Activated CD8-positive, alpha-beta memory T cell treated with anti-CD3 and anti-CD28 coated beads, Interleukin-2, amount 50 U/mL, for 24 hours (primary cell): ENCODE results near the gene RPL27.
A peak's percentile ranks its signal among the peaks of the same experiment; 100 is the strongest.

Source experiments
- DNase-seq: peaks from one replicate; pipeline ENCODE4 v3.0.0-alpha.2; 2020; ENCODE audit errors: extremely low read depth

Gene RPL27

DNA sequence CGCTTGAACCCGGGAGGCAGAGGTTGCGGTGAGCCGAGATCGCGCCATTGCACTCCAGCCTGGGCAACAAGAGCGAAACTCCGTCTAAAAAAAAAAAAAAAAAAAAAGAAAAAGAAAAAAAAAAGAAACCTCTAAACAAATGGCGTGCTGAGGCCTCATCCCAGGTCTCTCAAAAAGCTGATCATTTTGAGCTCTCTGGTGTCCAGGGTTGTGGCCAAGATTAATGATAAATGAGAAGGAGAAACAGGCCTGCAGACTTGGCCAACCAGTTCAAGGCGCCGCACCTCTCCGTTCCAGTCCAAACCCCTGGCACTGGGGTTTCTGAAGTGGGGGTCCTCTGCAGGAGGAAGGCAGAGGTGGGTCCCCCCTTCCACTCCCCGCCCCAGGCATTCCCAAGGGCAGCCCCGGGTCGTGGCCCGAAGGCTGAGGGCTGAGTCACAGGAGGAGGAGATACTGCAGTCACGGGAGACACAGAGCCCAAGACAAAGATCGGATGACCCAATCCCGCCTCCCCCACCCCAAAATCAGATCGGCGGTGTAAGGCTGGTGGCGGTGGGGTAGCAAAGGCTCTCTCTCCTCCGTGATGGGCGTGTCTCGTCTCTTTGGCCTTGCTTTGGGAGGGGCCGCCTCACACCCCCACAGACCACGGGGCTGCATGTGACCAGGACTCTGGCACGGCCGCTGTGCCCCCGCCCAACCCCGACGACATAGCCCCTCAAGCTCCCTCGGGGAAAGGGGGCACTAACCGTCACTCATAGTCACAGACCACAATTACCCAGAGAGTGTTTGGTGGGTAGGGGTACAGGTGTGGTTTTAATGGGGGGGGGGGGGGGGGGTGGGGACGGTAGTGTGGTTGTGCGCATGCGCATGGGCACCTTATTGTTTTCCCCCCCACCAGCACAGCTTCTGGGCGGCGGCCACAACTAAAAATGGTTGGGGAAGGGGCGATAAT, 22.8 kb downstream of the RPL27 start:
- DNase-seq = no peak

DNA sequence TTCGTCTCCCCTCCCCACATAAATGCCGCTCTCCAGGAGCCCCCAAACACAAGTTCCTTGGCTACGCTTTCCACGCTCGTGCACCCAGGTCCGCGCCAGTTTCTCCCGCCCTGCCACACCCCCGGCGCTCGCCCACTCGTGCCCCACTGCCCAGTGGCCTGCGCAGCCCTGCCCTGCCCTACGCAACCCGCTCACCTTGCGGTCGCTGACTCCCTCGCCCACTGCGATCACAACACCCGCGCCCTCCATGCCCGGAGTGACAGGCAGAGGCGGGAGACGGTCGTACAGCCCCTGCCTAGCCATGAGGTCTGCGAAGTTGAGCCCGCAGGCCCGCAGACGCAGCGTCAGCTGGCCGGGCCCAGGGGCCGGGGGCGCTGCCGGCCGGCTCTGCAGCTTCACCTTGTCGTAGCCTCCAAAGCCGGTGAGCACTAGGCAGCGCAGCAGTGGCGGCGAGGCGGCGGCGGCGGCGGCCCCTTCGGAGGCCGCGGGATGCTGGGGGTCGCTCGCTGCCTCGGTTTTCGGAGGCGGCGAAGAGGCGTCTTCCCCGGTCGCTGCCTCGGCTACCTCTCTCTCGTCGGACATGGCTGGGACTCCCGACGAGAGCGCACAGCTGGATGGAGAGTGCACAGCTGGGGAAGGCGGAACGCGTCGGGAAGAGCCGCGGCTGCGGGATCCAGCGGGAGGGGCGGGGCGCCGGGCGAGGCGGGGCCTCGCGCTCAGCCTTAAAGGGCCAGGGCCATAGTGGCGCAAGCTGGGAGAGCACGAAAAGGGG, 23.7 kb downstream of the RPL27 start, which contains the start of gene VAT1:
TSS of gene VAT1 (minus strand) at position 645 of the 772 bp plus-strand sequence. CDS start at position 582, 63 bp downstream.
- no peak for DNase-seq

DNA sequence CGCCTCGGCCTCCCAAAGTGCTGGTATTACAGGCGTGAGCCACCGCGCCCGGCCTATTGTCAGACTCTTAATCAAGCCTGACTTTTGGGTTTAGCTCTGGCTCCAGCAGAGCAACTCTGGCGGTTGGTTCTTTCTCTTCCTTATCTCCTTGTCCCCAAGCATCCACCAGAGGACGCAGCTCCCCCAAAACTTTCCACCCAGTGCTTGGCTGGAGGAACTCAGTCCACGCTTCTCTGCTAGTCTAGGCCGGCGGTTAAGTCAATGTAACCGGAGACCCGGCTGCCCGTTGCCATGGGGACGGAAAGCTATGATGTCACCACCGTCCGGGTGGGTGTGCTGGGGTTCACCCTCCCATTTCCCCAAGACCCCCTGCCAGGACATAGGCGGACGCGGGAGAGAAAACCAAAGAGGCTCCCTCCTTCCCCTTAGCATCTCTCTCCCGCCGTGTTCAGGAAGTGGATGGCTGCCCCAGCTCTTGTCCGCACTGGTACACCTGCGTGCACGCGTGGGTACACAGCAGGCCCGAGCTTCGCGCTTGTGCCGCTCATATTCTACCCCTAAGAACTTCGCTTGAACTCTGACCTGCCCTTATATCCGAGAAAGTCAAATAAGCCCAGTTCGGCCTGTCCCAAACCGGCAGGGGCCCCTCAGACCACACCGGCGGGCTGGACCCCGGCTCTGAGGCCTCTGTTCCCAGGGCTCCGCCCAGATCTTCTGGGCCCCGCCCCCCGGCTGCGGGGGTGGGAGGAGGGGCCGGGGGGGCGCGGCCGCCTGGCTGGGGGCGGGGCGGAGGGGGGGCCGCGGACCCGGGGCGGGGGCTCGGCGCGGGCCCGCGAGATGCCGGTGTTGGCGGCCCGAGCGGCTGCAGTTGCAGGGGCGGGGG, 26.4 kb downstream of the RPL27 start, which contains the start of gene RND2:
TSS of gene RND2 (plus strand) at position 825 of the 883 bp plus-strand sequence. CDS start 117 bp downstream, outside the sequence.
- DNase-seq = peak; percentile 64

DNA sequence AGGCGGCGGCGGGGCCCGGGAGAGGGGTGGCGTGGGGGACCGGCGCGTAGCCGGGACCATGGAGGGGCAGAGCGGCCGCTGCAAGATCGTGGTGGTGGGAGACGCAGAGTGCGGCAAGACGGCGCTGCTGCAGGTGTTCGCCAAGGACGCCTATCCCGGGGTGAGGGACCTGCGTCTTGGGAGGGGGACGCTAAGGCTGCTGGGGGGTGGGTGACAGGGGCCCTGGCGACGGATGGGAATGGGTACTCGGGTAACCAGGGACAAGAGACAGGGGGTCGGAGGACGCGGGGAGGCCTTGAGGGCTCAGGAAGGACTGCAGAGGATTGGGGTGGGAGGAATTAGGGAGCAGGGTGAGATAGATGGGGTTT, 27.1 kb downstream of the RPL27 start:
- DNase-seq = no peak

DNA sequence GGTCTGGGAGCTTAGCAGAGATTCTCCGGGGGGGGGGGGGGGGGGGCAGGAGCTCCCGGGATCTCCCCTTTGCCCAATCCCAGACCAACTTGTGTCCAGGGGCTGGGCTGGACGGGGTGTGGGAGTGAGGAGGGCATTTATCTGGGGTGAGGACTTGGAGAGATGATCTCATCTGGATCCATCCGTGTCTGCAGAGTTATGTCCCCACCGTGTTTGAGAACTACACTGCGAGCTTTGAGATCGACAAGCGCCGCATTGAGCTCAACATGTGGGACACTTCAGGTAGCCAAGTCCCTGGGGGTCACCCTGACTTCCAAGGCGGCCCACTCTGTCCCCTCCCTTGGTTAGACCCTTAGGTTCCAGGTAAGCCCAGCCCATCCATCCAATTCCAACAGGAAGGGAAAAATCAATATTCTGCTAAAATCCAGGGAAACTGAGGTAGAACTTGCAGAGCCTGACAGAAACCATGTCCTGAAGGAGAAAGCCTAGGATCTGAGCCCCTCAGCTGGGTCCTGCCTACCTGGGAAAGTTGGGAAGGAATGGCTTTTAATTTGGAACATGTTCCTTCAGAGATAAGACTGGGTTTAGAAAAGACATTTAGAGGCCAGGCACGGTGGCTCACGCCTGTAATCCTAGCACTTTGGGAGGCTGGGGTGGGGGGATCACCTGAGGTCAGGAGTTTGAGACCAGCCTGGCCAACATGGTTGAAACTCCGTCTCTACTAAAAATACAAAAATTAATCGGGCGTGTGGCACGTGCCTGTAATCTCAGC, 27.7 kb downstream of the RPL27 start:
- DNase-seq = no peak

DNA sequence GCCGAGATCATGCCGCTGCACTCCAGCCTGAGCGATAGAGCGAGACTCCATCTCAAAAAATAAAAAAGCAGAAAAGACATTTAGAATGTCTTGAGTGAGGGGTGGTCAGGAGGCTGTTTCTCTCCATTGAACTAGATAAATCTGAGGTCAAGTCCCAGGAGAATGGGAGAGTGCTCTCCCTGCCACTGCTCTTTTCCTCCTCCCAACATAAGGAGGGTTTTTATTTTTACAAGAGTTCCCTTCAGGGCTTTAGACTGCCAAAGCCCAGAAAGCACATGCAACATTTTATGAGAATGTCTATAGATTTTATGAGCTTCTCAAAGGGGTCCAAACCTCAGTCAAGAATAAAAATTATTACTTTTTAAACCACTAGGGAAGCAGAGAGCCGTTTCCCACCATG, 28.4 kb downstream of the RPL27 start:
- no peak for DNase-seq

DNA sequence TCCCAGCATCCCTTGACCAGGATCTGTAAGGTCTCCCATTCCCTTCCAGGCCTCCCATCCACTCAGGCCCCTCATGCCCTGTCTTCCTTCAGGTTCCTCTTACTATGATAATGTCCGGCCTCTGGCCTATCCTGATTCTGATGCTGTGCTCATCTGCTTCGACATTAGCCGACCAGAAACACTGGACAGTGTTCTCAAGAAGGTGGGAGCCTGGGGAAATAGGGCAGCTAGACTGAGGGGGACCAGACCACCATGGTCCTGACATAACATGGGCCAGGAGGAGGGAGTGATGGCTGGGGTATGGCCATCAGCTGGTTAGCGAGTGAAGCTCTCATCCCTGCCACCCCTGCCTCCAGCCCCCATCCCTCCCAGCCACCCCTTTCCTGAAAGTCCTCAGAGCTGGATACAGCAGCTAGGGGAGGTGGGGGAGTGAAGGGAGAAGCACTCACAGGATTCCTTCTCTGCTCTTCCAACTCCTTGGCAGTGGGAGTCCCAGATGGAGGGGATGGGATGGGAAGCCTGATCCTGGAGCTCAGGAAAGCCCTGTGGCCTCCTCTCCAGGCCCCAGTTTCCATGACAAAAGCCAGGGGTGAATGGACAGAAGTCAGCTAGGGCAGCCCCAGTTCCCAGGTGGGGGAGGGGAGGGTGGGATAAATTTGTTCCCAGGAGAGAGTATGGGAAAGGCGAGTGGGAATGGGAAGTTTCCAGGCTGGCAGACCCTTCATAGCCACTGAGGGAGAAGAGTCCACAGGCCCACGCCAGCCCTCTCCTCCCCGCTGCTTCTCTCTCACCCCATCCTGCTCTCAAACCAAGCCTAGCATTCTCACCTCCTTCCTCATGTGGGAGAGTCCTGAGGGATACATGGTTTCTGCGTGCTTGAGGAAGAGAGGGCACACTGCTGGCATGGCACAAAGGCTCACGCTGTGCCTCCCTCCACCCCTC, 29.1 kb downstream of the RPL27 start:
- DNase-seq = no peak

DNA sequence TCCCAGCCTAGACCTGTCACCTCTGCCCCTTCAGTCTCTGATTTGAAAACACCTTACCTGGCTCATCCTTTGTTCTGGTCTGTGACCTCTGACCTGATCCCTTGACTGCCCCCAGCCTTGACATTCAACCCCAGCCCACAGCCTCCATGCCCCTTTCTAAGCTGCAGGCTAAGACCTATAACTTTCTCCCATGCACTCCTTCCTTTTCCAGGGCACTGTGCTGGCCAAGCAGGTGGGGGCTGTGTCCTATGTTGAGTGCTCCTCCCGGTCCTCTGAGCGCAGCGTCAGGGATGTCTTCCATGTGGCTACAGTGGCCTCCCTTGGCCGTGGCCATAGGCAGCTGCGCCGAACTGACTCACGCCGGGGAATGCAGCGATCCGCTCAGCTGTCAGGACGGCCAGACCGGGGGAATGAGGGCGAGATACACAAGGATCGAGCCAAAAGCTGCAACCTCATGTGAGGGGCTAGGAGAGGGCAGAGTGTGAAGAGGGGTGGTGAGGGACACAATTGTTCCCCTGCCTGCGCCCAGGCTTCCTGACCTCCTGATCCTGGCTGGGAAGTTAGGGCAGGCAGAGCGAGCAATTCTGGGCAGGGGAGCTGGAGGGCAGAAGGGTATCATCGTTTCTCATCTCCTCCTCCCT, 30.1 kb downstream of the RPL27 start:
- no peak for DNase-seq

DNA sequence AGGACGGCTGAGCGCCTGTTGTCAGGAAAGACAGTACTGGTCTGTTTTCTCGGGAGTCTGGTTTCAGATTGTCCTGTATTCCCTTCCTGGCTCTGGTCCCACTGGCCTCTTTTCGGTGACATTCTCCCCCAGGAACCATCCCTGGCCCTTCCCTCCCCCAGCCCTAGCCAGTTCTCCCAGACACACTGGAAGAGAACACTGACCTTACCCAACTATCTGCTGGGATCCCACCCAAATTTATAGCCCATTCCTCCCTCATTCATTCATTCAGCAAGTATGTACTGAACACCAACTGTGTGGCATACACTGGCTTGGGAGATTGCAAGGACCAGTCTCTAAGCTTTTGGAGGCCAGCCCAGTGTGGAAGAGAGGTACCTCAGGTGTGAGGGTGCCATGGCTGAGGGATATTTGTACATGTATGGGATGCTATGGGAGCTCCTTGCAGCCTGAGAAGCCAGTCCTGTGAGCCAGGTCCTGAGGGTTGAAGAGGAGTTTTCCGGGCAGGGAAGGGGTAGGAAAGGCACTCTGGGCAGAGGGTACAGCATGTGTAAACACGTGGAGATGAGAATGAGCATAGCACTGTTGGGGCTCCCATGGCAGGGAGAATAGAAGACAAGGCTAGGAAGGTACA, 32.0 kb downstream of the RPL27 start:
- no peak for DNase-seq

DNA sequence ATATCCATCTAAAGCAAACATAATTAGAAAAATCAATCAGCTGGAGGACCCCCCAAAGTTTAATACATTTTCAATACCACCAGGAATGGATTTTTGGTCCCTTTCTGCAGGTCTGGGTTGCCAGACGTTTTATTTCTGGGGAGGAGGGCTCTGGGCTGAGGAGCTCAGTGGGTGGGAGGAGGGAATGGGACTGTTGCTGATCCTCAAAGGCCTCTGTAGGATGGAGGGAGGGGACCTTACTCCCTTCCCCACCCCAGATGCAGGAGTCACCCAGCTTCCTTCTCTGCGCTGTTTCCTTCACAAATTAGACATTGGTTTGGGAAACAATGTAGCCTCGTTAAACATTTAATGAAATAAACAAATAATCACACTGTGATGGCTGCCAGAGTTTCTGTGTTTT, 33.4 kb downstream of the RPL27 start:
- no peak for DNase-seq

DNA sequence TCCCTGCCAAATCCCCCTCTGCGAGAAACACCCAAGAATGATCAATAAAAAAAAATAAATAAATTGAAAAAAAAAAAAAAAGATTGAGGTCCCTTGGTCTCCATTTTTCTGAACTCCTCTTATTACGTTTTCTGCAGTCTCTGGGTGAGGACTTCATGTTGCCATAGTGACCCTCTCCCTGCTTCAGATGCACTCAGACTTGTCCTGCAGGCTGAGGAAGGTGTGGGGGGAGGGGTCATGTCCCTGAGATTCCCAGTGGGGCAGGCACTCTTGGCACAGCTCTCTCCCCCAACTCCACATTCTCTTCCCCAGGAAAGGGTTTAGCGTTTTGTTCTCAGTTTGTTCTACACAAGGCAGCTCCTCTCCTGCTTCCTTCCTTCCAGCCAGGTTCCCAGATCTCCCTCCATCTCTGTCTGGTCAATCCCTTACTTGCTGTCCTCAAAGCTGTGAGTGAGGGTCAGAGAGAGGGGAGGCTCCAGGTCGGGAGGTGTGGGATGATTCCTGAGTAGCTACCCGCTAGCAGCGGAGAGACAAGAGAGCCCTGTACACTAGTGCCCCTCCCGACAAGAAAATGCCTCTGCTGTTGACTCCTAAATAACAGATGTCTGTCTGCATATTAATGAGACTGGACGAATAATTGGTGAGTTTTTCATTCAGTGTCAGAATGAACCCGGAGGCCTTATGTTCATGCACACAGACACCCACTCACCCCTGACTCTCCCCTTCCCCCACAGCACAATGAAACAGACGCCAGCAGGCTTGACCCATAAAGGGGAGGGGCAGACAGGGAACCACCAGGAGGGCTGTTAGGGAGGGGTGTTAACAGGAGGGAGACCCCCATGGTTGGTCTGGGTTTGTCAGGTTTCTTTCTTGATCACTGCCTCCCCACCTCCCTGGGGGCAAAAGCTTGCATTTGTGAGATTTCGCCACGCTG, 36.0 kb downstream of the RPL27 start:
- no peak for DNase-seq

DNA sequence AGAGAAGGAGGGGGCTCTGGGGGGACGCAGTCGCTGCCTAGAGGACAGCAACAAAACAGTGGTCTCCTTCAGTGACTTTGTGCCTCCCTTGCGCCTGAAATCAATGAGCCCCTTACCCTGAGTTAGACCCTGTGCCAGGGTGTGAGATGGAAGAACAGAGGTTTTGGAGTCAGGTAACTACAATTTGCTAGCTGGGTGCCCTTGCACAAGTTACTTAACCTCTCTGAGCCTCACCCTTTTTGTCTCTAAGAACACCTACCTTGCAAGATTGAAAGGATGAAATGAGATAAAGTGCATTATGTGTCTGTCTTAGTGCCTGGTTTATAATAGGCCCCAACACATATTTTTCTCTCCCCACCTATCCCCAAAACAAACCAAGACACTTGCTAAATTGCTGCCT, 36.7 kb downstream of the RPL27 start:
- no peak for DNase-seq

DNA sequence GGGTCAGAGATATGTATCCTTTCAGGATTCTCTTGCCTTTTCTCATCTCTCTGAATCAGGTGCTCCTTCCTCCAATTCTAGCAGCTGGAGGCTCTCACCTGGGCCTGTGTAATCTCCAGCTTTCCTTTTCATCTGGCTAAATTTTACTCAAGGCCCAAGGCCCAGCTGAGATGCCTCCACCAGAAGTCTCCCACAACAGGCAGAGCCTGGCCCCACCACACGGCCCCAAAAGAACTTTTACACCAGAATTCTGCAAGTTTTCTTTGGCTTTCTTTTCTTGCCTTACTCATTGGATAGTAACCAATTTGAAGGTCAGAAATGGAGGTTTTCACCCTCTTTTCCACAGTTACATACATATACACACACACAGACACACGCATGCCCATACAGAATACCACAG, 41.4 kb downstream of the RPL27 start:
- DNase-seq = no peak

DNA sequence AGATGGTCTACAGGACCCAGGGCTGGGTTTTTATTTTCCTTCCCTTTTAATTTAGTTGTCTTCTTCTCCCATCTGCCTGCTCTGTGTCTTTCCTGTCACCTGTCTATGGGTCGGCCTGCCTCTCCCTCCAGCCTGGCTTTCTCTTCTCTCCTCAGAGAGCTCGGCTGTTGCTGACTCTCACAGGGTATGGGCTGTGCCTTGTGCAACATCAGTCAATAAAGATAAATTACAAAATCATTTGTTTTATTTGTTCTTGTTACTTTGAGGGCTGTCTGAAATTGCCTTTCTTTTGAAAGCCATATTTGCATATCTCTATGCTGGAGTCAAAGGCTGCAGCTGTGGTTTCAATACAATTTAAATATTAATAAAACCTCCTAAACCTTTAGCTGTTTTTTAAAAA, 42.4 kb downstream of the RPL27 start:
- DNase-seq = no peak

DNA sequence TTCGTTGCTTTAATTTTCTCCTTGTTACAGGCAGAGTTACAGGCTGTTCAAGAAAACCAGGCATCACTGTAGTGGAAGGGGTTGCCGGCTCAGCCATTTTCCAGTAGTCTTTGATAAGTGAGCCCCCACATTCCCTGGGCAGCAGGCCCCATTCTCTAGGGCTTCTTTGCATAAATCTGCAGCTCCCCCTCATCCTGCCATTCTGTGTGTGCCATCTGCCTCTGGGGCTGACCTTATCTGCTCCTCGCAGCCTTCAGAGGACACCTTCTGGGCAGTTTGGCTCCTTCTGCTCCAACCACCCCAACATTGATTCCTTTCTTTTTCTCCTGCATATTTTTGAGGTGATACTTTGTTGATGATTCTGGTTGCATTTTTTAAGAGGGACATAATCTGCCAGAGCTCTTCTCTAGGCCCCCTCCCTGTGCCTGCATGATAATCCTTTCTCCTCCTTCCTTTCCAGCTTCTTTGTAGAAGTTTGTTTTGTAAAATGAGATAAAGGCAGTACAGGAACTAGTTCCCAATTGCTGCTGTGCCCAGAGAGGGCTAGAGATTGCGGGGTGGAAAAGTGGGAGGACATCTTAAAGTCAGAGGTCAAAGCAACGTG, 43.9 kb downstream of the RPL27 start:
- DNase-seq = no peak

DNA sequence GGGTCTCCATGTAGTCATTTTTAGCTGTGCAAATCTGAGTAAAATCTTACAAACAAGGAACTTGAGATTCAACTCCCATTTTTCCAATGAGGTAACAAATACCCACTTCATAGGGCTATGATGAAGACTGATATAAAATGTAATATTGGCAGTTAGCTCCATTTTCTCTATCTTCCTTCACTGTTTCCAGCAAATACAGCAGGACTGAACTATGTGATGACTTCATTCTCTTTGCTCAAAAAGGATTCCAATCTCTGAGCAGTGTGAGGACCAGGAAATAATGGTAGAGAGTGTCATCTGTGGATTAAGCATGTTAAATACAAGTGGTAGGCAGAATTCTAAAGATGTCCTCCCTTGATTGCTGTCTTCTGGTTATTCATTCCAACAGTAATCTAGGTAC, 45.1 kb downstream of the RPL27 start:
- DNase-seq = no peak

DNA sequence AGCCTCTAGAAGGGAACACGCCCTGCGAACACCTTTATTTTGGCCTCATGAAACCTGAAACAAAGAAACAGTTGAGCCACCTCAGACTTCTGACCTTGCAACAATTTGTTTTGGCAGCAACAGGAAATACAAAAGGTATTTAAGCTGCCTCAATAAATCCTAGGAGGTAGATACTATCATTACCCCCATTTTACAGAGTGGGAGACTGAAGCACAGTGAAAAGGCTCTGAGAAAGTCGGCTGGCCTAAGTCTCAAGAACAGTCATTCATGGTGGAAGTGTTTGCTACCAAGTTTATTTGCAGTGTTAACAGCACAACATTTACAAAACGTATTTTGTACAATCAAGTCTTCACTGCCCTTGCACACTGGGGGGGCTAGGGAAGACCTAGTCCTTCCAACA, 45.8 kb downstream of the RPL27 start:
- no peak for DNase-seq
